HepG2 (cell line): ENCODE results near the gene DIPK1A. TPM values are rescaled to one million over a fixed set of nuclear protein-coding genes. Genes with fewer than 3 reads are reported as not detected.

Experiments used
- ARID5B ChIP-seq: IDR thresholded peaks from 2 replicates; pipeline ENCODE4 v1.4.0; 2020; ENCODE audit warnings: mild to moderate bottlenecking, missing genetic modification reagents
- BRCA1 ChIP-seq: sonication (generic); formaldehyde crosslinking; IDR thresholded peaks from 2 replicates; pipeline ENCODE4 v1.4.0; 2020; ENCODE audit warnings: missing genetic modification reagents
- CBFB ChIP-seq: sonication (generic); formaldehyde crosslinking; IDR thresholded peaks from 2 replicates; pipeline ENCODE4 v1.4.0; 2020; ENCODE audit warnings: missing genetic modification reagents
- ERF ChIP-seq: IDR thresholded peaks from 2 replicates; pipeline ENCODE4 v1.6.1; 2018; ENCODE audit warnings: missing biosample characterization, missing genetic modification reagents
- FOXO1 ChIP-seq: sonication (generic); formaldehyde crosslinking; IDR thresholded peaks from 2 replicates; pipeline ENCODE4 v1.4.0; 2020; ENCODE audit warnings: missing genetic modification reagents
- GATA4 ChIP-seq: sonication (generic); IDR thresholded peaks from 2 replicates; pipeline ENCODE4 v1.6.1; 2016; ENCODE audit warnings: antibody characterized with exemption, low read depth, borderline replicate concordance
- HBP1 ChIP-seq: IDR thresholded peaks from 2 replicates; pipeline ENCODE4 v1.6.1; 2016; ENCODE audit warnings: low read depth, control low read depth
- HDAC2 ChIP-seq: sonication (generic); formaldehyde crosslinking; IDR thresholded peaks from 2 replicates; pipeline ENCODE4 v1.4.0; 2020; ENCODE audit warnings: missing genetic modification reagents
- NFYC ChIP-seq: IDR thresholded peaks from 2 replicates; pipeline ENCODE4 v1.6.1; 2016; ENCODE audit warnings: missing genetic modification reagents, missing compliant biosample characterization
- PLSCR1 ChIP-seq: sonication (generic); formaldehyde crosslinking; IDR thresholded peaks from 2 replicates; pipeline ENCODE4 v1.5.0; 2020; ENCODE audit warnings: missing genetic modification reagents, mild to moderate bottlenecking, borderline replicate concordance
- RARG ChIP-seq: sonication (generic); formaldehyde crosslinking; IDR thresholded peaks from 2 replicates; pipeline ENCODE4 v1.4.0; 2020; ENCODE audit warnings: low read depth, mild to moderate bottlenecking, missing genetic modification reagents
- RXRA ChIP-seq: sonication (generic); formaldehyde crosslinking; IDR thresholded peaks from 2 replicates; pipeline ENCODE4 v1.5.1; 2020; ENCODE audit warnings: missing genetic modification reagents
- ZBTB7A ChIP-seq: sonication (generic); formaldehyde crosslinking; IDR thresholded peaks from 2 replicates; pipeline ENCODE4 v1.8.0; 2022; ENCODE audit warnings: mild to moderate bottlenecking, missing genetic modification reagents
- ZNF18 ChIP-seq: sonication (generic); formaldehyde crosslinking; IDR thresholded peaks from 2 replicates; pipeline ENCODE4 v1.8.0; 2022; ENCODE audit warnings: mild to moderate bottlenecking, missing genetic modification reagents; ENCODE audit not compliant: insufficient replicate concordance
- ZNF224 ChIP-seq: sonication (generic); formaldehyde crosslinking; IDR thresholded peaks from 2 replicates; pipeline ENCODE4 v1.5.0; 2020; ENCODE audit warnings: mild to moderate bottlenecking, missing genetic modification reagents
- ZNF253 ChIP-seq: sonication (generic); formaldehyde crosslinking; IDR thresholded peaks from 2 replicates; pipeline ENCODE4 v1.8.0; 2022; ENCODE audit warnings: mild to moderate bottlenecking, missing genetic modification reagents, borderline replicate concordance
- ZNF264 ChIP-seq: sonication (generic); formaldehyde crosslinking; IDR thresholded peaks from 2 replicates; pipeline ENCODE4 v1.4.0; 2020; ENCODE audit warnings: missing genetic modification reagents
- ZNF773 ChIP-seq: sonication (generic); formaldehyde crosslinking; IDR thresholded peaks from 2 replicates; pipeline ENCODE4 v1.4.0; 2020; ENCODE audit warnings: missing genetic modification reagents, borderline replicate concordance
- ZNF775 ChIP-seq: sonication (generic); formaldehyde crosslinking; IDR thresholded peaks from 2 replicates; pipeline ENCODE4 v1.4.0; 2020; ENCODE audit warnings: missing genetic modification reagents, mild to moderate bottlenecking, moderate library complexity, borderline replicate concordance
- ZNF788 ChIP-seq: sonication (generic); formaldehyde crosslinking; IDR thresholded peaks from 2 replicates; pipeline ENCODE4 v1.5.0; 2020; ENCODE audit warnings: mild to moderate bottlenecking, missing genetic modification reagents, borderline replicate concordance
- ZNF816 ChIP-seq: sonication (generic); formaldehyde crosslinking; IDR thresholded peaks from 2 replicates; pipeline ENCODE4 v1.8.0; 2022; ENCODE audit warnings: missing genetic modification reagents, mild to moderate bottlenecking, borderline replicate concordance
- ZNF839 ChIP-seq: sonication (generic); formaldehyde crosslinking; IDR thresholded peaks from 2 replicates; pipeline ENCODE4 v1.4.0; 2020; ENCODE audit warnings: missing genetic modification reagents, mild to moderate bottlenecking, borderline replicate concordance
- polyA plus RNA-seq, 8 experiments: library from polyadenylated mRNA; depleted of rRNA in 3 of 8; stranded (reverse) in 7 of 8; unstranded in 1 of 8; fragments of >200 nt; fragmentation: Illumina TruSeq in 4 of 8; extraction: Trizol in 4 of 8; gene quantifications; 2 replicates each; pipeline versions ENCODE4 v1.2.1 to v1.2.3, GENCODE V29; 2011 to 2016; ENCODE audit warnings: low read depth in 4 of 8, missing spikeins in 1 of 8, mixed read lengths in 1 of 8; ENCODE audit not compliant: insufficient read depth in 1 of 8
- total RNA-seq, 5 experiments: library from RNA; depleted of rRNA; stranded (reverse); fragments of >200 nt; fragmentation: Illumina TruSeq; extraction: Trizol; gene quantifications; 2 replicates each; pipeline ENCODE4 v1.2.3, GENCODE V29; 2016; ENCODE audit warnings: low read depth in 1 of 5

DIPK1A gene
- total and polyA plus RNA-seq, 2 of the 13 experiments (the other 11 are each of a cell fraction or from before 2014, with no cell fraction given): 8.4 TPM

- TF ChIP-seq ERF (peak; percentile 89), ZNF839 (CRISPR knock-in tag) (peak; percentile 51; the same call in 1 of the 2 replicates), ZBTB7A (CRISPR knock-in tag) (peak; percentile 67), GATA4 (peak; percentile 78; the same call in 1 of the 2 replicates), ARID5B (CRISPR knock-in tag) (peak; percentile 73), RXRA (CRISPR knock-in tag) (peak; percentile 72), HDAC2 (peak; percentile 83), ZNF18 (CRISPR knock-in tag) (no peak), ZNF775 (CRISPR knock-in tag) (peak; percentile 69; the same call in 1 of the 2 replicates), HBP1 (CRISPR knock-in tag) (peak; percentile 82), BRCA1 (peak; percentile 88; the same call in 1 of the 2 replicates), ZNF224 (peak; percentile 91), ZNF773 (CRISPR knock-in tag) (0 out of 2 replicates have a peak, but pooled peaks have one; percentile 83), RARG (CRISPR knock-in tag) (peak; percentile 88; the same call in 1 of the 2 replicates), FOXO1 (peak; percentile 67; the same call in 1 of the 2 replicates), ZNF788 (peak; percentile 94; the same call in 1 of the 2 replicates), NFYC (CRISPR knock-in tag) (peak; percentile 52; the same call in 1 of the 2 replicates), ZNF816 (CRISPR knock-in tag) (peak; percentile 76; the same call in 1 of the 2 replicates), ZNF264 (CRISPR knock-in tag) (peak; percentile 93; the same call in 1 of the 2 replicates), CBFB (CRISPR knock-in tag) (peak; percentile 90), PLSCR1 (CRISPR knock-in tag) (no peak; the same call in 1 of the 2 replicates), ZNF253 (CRISPR knock-in tag) (peak; percentile 95; the same call in 1 of the 2 replicates)
These were observed 129.3 kb downstream of the DIPK1A start, which contains the start of gene RPL5 (continued) for GRCh38 chr1:92831762-92832536.
